Heart right ventricle (tissue), 16 donors: ENCODE measurements around the gene PRKAG1. TPM values are rescaled to one million over a fixed set of nuclear protein-coding genes. Genes with fewer than 3 reads are reported as not detected.
A peak's percentile ranks its signal among the peaks of the same experiment; 100 is the strongest.

ENCODE experiments used
- ATAC-seq, 8 donors: fragments of 200-7000 bp; cut with Tn5 transposase; one replicate each; pipeline ENCODE4 v1.9.1; 2020; ENCODE audit warnings: mild to moderate bottlenecking in 8 of 8, moderate library complexity in 8 of 8, moderate number of reproducible peaks in 1 of 8
- DNase-seq, 2 donors: peaks; one replicate each; pipeline ENCODE4 v3.0.0-alpha.2; 2020
- H3K27ac ChIP-seq, 10 donors: fragments of 200-600 bp; sonication (generic) in 2 of 10; one replicate each; pipeline versions ENCODE4 v1.5.0 to v1.8.0; 2020 to 2022; ENCODE audit warnings: mild to moderate bottlenecking in 3 of 10
- H3K27me3 ChIP-seq, 7 donors: fragments of 200-600 bp; one replicate each; pipeline ENCODE4 v1.8.0; 2021 to 2022; ENCODE audit warnings: mild to moderate bottlenecking in 2 of 7
- H3K36me3 ChIP-seq, 9 donors: fragments of 200-600 bp; sonication (generic) in 1 of 9; one replicate each; pipeline versions ENCODE4 v1.5.0 to v1.8.0; 2020 to 2022; ENCODE audit warnings: mild to moderate bottlenecking in 2 of 9
- H3K4me1 ChIP-seq, 9 donors: fragments of 200-600 bp; sonication (generic) in 1 of 9; one replicate each; pipeline versions ENCODE4 v1.5.0 to v1.8.0; 2020 to 2022; ENCODE audit warnings: mild to moderate bottlenecking in 4 of 9
- H3K4me3 ChIP-seq, 10 donors: fragments of 200-600 bp; sonication (generic) in 2 of 10; one replicate each; pipeline versions ENCODE4 v1.5.0 to v1.8.0; 2020 to 2022; ENCODE audit warnings: mild to moderate bottlenecking in 7 of 10, moderate library complexity in 2 of 10
- H3K9me3 ChIP-seq, 11 donors: fragments of 200-600 bp in 10 of 11; sonication (generic) in 2 of 11; one replicate each; pipeline versions ENCODE4 v1.5.0 to v1.8.0; 2013 to 2022; ENCODE audit warnings: mild to moderate bottlenecking in 2 of 11, control low read depth in 1 of 11, moderate library complexity in 1 of 11
- WGBS, 2 donors: extraction: QIAGEN DNeasy Blood & Tissue Kit; methylation state at CpG; one replicate each; pipeline ENCODE4 v1.1.7; 2013; ENCODE audit warnings: inconsistent platforms in 1 of 2; 5-methylcytosine and 5-hydroxymethylcytosine counted together
- intact Hi-C, 10 donors: fragments of 100-400 bp; cut with DNase I; formaldehyde crosslinking; loops; one replicate each; pipeline versions ENCODE4 v1.11.1 to v1.14.2; 2022
- polyA plus RNA-seq, 2 donors: library from polyadenylated mRNA; stranded (reverse); fragments of 200-250 nt; gene quantifications; one replicate each; pipeline ENCODE4 v1.2.3, GENCODE V29; 2013
- total RNA-seq, 10 donors: library from RNA; stranded (reverse); fragmentation: NEBNext Ultra II Directional in 3 of 10; extraction: Animal tissue kit (Norgen Biotek cat#: 25700) in 3 of 10; gene quantifications; one replicate each; pipeline versions ENCODE4 v1.2.1 to v1.2.4, GENCODE V29; 2021 to 2023
- TF ChIP-seq, protein P1 (sequence below), 9 donors: fragments of 200-600 bp; sonication (generic) in 2 of 9; IDR thresholded peaks; one replicate each; pipeline versions ENCODE4 v1.5.0 to v1.8.0; 2021 to 2022; ENCODE audit warnings: antibody characterized with exemption in 9 of 9, mild to moderate bottlenecking in 5 of 9, moderate library complexity in 1 of 9
- donor health status: Arrhythmogenic right ventricular cardiomyopathy.
- donor health status: ischemic (EF 13 %, LVEDD 7.1; RV severe dilation, severe dysfunction).
- donor health status: healthy with polysubstance abuse.
- donor health status: DM: no; HTN: yes; CAD: no.
- donor health status: DM: no; HTN: no; CAD: no.
- donor health status: ischemic (EF 25% LVEDD 6.9; RV normal size, moderate dysfunction).
- donor health status: ischemic (EF 25% LVEDD 5.7; RV mildly dilated, moderate dysfunction).
- donor health status: healthy.
- donor health status: DM: yes; HTN: yes; CAD: no.
- donor health status: Ischemic cardiomyopathy.
- donor health status: ischemic (EF 35%, LVEDD 5.7; RV mildly dilated, moderate dysfunction).
- donor health status: nonischemic (EF 11% LVEDD 7.7; RV severe dilation, severe dysfunction).
- donor health status: DM: yes; HTN: yes; CAD: no.
- donor health status: PGD.
- donor health status: ischemic (EF 29% LVEDD 5.4; RV normal size, mild dysfunction).
- donor health status: nonischemic (EF 23%, LVEDD 6.1; RV moderate dilation, normal function).

The PRKAG1 gene
- total and polyA plus RNA-seq, 12 donors = 71.0 to 110 (median 95.6) TPM

DNA sequence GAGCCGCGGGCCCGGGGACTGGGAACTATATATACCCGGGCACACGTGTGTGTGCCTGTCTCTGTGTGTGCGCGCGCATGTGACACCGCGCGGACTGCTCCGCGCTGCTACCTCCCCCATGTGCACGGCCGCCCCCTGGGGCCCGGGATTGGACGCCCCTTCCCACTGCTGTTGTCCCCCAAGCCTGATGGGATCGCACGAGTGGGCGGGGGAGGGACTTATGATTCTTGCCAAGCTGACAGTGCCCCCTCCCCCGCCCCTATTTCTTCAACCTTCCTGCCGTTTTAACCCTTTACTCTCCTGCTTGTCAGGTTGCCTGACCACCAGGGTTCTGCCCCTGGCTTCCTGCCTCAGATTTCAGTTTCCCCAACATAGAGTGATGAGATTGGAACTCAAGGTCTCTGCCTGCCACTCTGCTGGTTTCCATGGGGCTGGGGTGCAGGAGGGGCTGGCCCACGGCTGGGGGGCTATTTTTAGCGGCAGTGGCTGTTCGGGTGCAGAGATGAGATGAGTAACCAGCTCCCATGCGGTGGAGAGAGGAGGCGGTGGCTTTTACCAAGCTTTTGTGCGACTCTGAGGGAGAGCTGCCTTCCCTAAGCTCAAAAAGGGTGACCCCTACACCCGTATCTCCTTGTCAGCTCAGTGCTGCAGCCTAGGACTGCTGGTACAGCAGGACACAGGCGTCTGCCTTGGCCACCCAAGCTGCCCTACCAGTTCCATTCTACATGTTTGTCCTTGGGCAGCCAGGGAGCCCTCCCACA, 19.0 kb downstream of the PRKAG1 start, which contains the start of gene DDN:
Gene DDN (minus strand): TSS at position 5 of the 761 bp plus-strand sequence. CDS start 88 bp downstream, outside the sequence.
- DNase-seq = peak in 1 of 2 donors; percentile 39

DNA sequence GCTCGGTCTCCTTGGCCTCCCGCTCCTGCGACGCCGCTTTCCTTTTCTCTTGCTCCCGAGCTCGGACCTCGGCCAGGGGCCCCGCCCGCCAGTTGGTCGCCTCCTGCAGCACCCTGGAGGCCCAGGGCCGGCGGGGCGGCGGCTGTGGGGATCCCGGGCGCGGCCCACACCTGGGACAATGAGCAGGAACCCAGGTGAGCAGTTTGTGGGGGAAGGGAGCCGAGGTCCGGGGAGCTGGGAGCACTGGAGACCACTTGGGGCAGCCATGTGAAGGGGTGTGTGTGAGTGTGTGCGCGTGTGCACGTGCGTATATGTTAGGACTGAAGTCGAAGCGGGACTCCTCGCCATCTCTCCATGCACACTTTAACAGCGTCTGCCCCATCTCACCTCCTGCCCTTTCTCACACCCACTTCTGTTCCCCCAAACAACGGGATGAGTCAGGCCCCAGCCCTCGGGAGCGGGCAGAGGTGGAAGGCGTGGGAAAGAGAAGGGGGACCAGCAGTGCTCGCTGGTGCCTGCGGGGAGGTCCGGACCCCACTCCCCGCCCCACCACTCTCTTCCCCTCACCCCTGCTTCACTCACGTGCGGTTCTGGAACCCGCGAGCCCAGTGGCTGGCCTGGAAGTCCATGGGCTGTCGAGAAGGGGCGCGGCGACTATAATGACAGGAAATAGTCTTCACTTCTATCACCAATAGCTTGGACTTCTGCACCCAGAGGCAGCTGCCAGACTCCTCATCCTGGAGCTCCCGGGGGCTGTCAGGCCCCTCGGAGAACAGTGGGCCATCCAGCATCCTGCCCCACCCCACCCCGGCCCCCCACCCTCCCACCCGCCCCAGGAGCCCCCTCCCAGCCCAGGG, 19.9 kb downstream of the PRKAG1 start:
- intact Hi-C loops = loop anchor here in 2 of 10 donors (5.0 to 10.0 kb wide), 2 partner anchors 144 to 146 kb away; partner anchors contain the start of gene DDX23 (in 2 of the 2)
- ATAC-seq = peak in 1 of 8 donors; percentile 1

More for the DNA sequence above, 19.0 kb downstream of the PRKAG1 start, which contains the start of gene DDN:
- Histone ChIP-seq H3K36me3 (peaks cover 0 to 43% (median 24%) of the 10 kb centered on the region in 9 donors), H3K9me3 (no peaks in the 10 kb centered on the region), H3K27me3 (peaks cover 4 to 69% (median 44%) of the 10 kb centered on the region in 7 donors), H3K4me1 (peaks cover 13 to 62% (median 42%) of the 10 kb centered on the region in 9 donors), H3K4me3 (peak within 1 kb of the TSS in 9 of 10 donors; percentile 35 to 56 (median 48)), H3K27ac (peak within 1 kb of the TSS in 4 of 10 donors; percentile 9 to 62 (median 46))
- TF ChIP-seq, protein P1, sequence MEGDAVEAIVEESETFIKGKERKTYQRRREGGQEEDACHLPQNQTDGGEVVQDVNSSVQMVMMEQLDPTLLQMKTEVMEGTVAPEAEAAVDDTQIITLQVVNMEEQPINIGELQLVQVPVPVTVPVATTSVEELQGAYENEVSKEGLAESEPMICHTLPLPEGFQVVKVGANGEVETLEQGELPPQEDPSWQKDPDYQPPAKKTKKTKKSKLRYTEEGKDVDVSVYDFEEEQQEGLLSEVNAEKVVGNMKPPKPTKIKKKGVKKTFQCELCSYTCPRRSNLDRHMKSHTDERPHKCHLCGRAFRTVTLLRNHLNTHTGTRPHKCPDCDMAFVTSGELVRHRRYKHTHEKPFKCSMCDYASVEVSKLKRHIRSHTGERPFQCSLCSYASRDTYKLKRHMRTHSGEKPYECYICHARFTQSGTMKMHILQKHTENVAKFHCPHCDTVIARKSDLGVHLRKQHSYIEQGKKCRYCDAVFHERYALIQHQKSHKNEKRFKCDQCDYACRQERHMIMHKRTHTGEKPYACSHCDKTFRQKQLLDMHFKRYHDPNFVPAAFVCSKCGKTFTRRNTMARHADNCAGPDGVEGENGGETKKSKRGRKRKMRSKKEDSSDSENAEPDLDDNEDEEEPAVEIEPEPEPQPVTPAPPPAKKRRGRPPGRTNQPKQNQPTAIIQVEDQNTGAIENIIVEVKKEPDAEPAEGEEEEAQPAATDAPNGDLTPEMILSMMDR (IDR thresholded peaks at IDR 0.05) = no peak
- WGBS, 2 donors = 2 to 4% methylated on average over 30 of the region's 30 CpGs
- intact Hi-C loops = loop anchor here in 2 of 10 donors (5.0 to 10.0 kb wide), 2 partner anchors 145 to 147 kb away; partner anchors contain the start of gene DDX23 (in 2 of the 2)
- peak in 7 of 8 donors; percentile 16 to 71 (median 61) for ATAC-seq

DNA sequence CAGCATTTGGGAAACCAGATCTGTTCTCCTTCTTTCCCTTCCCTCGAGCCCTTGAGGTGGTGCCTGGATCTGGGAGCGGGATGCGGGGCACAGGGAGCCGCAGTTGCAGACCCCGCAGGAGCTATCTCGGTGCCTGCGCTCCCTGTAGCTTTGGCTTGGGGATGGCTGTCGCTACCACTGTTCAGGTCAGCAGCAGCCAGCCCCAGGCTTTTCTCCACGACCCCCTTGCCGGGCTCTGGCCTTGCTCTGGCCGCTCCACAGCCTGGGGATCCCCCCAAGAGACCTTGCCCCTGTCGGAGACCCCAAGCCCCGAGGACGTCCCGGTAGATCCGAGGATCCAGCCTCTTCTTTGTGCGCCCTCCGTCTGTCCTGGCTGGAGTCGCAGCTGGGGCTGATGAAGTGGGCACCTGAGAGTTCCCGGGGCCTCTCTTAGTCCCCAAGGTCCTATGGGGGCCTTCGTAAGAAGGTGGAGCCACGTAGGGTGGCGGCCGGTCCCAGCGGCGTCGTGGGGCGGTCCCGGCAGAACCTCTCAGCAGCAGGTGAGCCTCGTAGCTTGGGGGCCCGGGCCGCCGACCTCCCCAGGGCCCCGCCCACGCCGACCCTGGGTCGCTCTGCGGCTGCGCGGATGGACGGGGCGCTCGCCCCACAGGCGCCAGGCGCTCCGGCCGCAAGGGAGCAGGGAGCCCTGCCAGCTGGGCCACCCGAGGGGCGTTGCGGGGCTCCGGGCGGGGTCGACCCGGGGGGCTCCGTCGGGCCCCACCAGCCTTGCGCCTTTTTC, 20.7 kb downstream of the PRKAG1 start:
- peaks cover 0 to 27% (median 10%) of the 10 kb centered on the region in 9 donors for H3K36me3 ChIP-seq
- H3K4me3 ChIP-seq = peak overlapping the region in 9 of 10 donors; percentile 35 to 56 (median 54)
- intact Hi-C loops = loop anchor here in 2 of 10 donors (5.0 to 10.0 kb wide), 2 partner anchors 143 to 146 kb away; partner anchors contain the start of gene DDX23 (in 2 of the 2)
- ATAC-seq (peak in 2 of 8 donors; percentile 4 to 5), DNase-seq (peak in 1 of 2 donors; percentile 34)
- H3K27ac ChIP-seq = no peak overlapping the region
- H3K27me3 ChIP-seq = peaks cover 4 to 85% (median 57%) of the 10 kb centered on the region in 7 donors
- H3K4me1 ChIP-seq = peaks cover 13 to 64% (median 42%) of the 10 kb centered on the region in 9 donors
- WGBS, 2 donors = 4 to 6% methylated on average over 52 to 57 of the region's 57 CpGs
- TF ChIP-seq, protein P1 (IDR thresholded peaks at IDR 0.05) = no peak
- no peaks in the 10 kb centered on the region for H3K9me3 ChIP-seq

More for the DNA sequence above, 19.9 kb downstream of the PRKAG1 start:
- Histone ChIP-seq H3K27me3 (peaks cover 4 to 77% (median 52%) of the 10 kb centered on the region in 7 donors), H3K4me1 (peaks cover 13 to 64% (median 42%) of the 10 kb centered on the region in 9 donors), H3K27ac (no peak overlapping the region), H3K4me3 (peak overlapping the region in 9 of 10 donors; percentile 35 to 56 (median 48)), H3K36me3 (peaks cover 0 to 35% (median 16%) of the 10 kb centered on the region in 9 donors), H3K9me3 (no peaks in the 10 kb centered on the region)
- TF ChIP-seq, protein P1 (IDR thresholded peaks at IDR 0.05) = no peak
- peak in 1 of 2 donors; percentile 22 for DNase-seq
- 2% methylated on average over 42 to 48 of the region's 48 CpGs for WGBS, 2 donors
